ENCODE results near the gene RNF144B. TPM values are rescaled to one million over a fixed set of nuclear protein-coding genes. Genes with fewer than 3 reads are reported as not detected.
A peak's percentile ranks its signal among the peaks of the same experiment; 100 is the strongest.

The RNF144B gene
- total and polyA plus RNA-seq, 2 of the 8 experiments (the other 6 are each of a cell fraction or from before 2014, with no cell fraction given): 1.8 to 11.2 TPM

DNA sequence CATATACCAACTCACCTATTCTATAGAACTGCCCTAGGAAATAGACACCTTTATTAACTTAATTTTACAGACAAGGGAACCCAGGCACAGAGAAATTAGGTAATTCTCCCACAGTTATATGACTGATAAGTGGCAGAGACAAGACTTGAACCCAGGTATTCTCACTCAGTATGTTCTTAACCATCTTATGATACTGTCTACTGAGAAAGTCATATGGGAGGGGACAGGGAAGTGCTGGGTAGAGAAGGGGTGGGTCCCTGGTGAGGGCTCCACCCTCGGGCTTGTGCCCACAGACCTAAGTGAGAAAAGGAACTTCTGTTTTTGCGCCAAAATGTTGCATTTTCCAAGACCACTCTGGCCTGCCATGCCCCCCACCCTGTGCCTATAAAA, 123.5 kb downstream of the RNF144B start:
- no peak overlapping the region for H3K4ac ChIP-seq (replicated peaks; ENCODE audit: insufficient read length, low read depth, low read length)
- CTCF ChIA-PET (ENCODE audit: partially characterized antibody): interaction anchor here (0.7 to 15.6 kb wide), 3 partner anchors 7 to 183 kb away, joined by 3 to 268 read pairs (median 29); no protein-coding TSS in a partner anchor
- no peaks in the 10 kb centered on the region for H3K79me1 ChIP-seq (ENCODE audit: low read depth, low read length)
- 0 out of 2 replicates have a peak overlapping the region, but pooled peaks have one; percentile 59 for H4K8ac ChIP-seq (ENCODE audit: extremely low read depth, insufficient read depth, low read length)
- H3K4me3 ChIP-seq (ENCODE audit: extremely low read depth in 1 of 4, insufficient read depth in 2 of 4, low read depth in 3 of 4, low read length in 4 of 4): no peak overlapping the region
- no peak overlapping the region for H2BK15ac ChIP-seq (ENCODE audit: low read length)
- no peaks in the 10 kb centered on the region for H3K4me1 ChIP-seq (replicated peaks in 1 of 4; ENCODE audit: control insufficient read depth in 3 of 4, insufficient read depth in 4 of 4, low read length in 3 of 4)
- no peak for FAIRE-seq
- no peak overlapping the region for H3K27ac ChIP-seq (ENCODE audit: low read depth, low read length)
- no peak overlapping the region for H3K4me2 ChIP-seq (ENCODE audit: insufficient read depth in 1 of 2, low read depth in 2 of 2, low read length in 2 of 2)
- H4K5ac ChIP-seq (ENCODE audit: insufficient read length, low read depth, low read length): no peak overlapping the region
- no peak overlapping the region for H2BK120ac ChIP-seq (replicated peaks; ENCODE audit: low read depth, low read length)
- H3K18ac ChIP-seq (ENCODE audit: extremely low read depth, low read length): no peak overlapping the region
- no peaks in the 10 kb centered on the region for H4K20me1 ChIP-seq (replicated peaks in 1 of 2; ENCODE audit: control insufficient read depth in 1 of 2, insufficient read depth in 2 of 2, low read length in 2 of 2)
- no peak overlapping the region for H2BK5ac ChIP-seq (ENCODE audit: low read depth, low read length)
- DNase-seq (ENCODE audit: low read depth in 1 of 2, low spot score in 2 of 2): no peak
- H3K14ac ChIP-seq (ENCODE audit: insufficient read length): no peak overlapping the region
- H3K27me3 ChIP-seq (replicated peaks in 1 of 4; ENCODE audit: control insufficient read depth in 3 of 4, extremely low read depth in 1 of 4, insufficient read depth in 3 of 4, low read length in 3 of 4): no peaks in the 10 kb centered on the region
- WGBS, 2 experiments (ENCODE audit: extremely low coverage in 1 of 2, insufficient coverage in 1 of 2, insufficient read length in 1 of 2, insufficient replicate concordance in 2 of 2, low coverage in 1 of 2, low lambda C conversion rate in 2 of 2, missing lambda C conversion rate in 1 of 2): 100% methylated on average over 2 of the region's 2 CpGs; no CpG with 5 or more reads in 1 of the 2 experiments
- H3K79me2 ChIP-seq (ENCODE audit: control insufficient read depth in 1 of 2, insufficient read depth in 2 of 2, low read length in 2 of 2): no peaks in the 10 kb centered on the region
- no peak overlapping the region for H2BK12ac ChIP-seq (ENCODE audit: low read depth, low read length)
- no peak overlapping the region for H2AK5ac ChIP-seq (ENCODE audit: low read depth, low read length)
- H3K9ac ChIP-seq (replicated peaks in 1 of 4; ENCODE audit: extremely low read depth in 1 of 4, low read depth in 3 of 4, low read length in 3 of 4): no peak overlapping the region
- no peak overlapping the region for H3K56ac ChIP-seq (replicated peaks; ENCODE audit: insufficient read length, low read depth, low read length)
- no peak overlapping the region for H3K23ac ChIP-seq (ENCODE audit: insufficient read length)
- no peak overlapping the region for H2AFZ ChIP-seq (ENCODE audit: low read length)
- no peaks in the 10 kb centered on the region for H3K9me3 ChIP-seq (ENCODE audit: insufficient read depth in 2 of 2, low read depth in 1 of 2, low read length in 1 of 2)
- H4K91ac ChIP-seq (replicated peaks; ENCODE audit: insufficient read length, low read length): no peak overlapping the region
- H2BK20ac ChIP-seq (ENCODE audit: low read length): no peak overlapping the region
- POLR2A ChIA-PET (ENCODE audit: partially characterized antibody): no interaction called here
- H3K23me2 ChIP-seq (ENCODE audit: low read depth, low read length): no peaks in the 10 kb centered on the region
- H3K36me3 ChIP-seq (ENCODE audit: control insufficient read depth in 2 of 4, insufficient read depth in 4 of 4, low read length in 3 of 4): no peaks in the 10 kb centered on the region
- TF ChIP-seq FOSL1 (IDR thresholded peaks at IDR 0.05; ENCODE audit: insufficient read depth, low read depth, low read length) (no peak), EZH2 (IDR thresholded peaks at IDR 0.05; ENCODE audit: low read depth, low read length, severe bottlenecking) (no peak), NRF1 (IDR thresholded peaks at IDR 0.05; ENCODE audit: low read depth, low read length) (no peak), SIX5 (IDR thresholded peaks at IDR 0.05; ENCODE audit: low read depth, low read length) (no peak), TAF1 (IDR thresholded peaks at IDR 0.05; ENCODE audit: low read depth, low read length) (no peak), KDM5A (IDR thresholded peaks at IDR 0.05; ENCODE audit: low read length) (no peak), GTF2F1 (IDR thresholded peaks at IDR 0.05; ENCODE audit: borderline replicate concordance, low read depth, low read length) (no peak), BACH1 (IDR thresholded peaks at IDR 0.05; ENCODE audit: low read length) (no peak), TAF7 (optimal IDR thresholded peaks at IDR 0.05; ENCODE audit: borderline replicate concordance, low read depth, low read length) (no peak)
- TF ChIP-seq, protein P1, sequence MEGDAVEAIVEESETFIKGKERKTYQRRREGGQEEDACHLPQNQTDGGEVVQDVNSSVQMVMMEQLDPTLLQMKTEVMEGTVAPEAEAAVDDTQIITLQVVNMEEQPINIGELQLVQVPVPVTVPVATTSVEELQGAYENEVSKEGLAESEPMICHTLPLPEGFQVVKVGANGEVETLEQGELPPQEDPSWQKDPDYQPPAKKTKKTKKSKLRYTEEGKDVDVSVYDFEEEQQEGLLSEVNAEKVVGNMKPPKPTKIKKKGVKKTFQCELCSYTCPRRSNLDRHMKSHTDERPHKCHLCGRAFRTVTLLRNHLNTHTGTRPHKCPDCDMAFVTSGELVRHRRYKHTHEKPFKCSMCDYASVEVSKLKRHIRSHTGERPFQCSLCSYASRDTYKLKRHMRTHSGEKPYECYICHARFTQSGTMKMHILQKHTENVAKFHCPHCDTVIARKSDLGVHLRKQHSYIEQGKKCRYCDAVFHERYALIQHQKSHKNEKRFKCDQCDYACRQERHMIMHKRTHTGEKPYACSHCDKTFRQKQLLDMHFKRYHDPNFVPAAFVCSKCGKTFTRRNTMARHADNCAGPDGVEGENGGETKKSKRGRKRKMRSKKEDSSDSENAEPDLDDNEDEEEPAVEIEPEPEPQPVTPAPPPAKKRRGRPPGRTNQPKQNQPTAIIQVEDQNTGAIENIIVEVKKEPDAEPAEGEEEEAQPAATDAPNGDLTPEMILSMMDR (IDR thresholded peaks at IDR 0.05; ENCODE audit: control extremely low read depth in 1 of 3, insufficient read depth in 1 of 3, low read depth in 1 of 3, low read length in 3 of 3): no peak
- TF ChIP-seq, protein P2, sequence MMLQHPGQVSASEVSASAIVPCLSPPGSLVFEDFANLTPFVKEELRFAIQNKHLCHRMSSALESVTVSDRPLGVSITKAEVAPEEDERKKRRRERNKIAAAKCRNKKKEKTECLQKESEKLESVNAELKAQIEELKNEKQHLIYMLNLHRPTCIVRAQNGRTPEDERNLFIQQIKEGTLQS (IDR thresholded peaks at IDR 0.05; ENCODE audit: insufficient read depth, low read depth, low read length): no peak

All from H1 (cell line).